Left lobe of liver (tissue), 2 donors: ENCODE measurements around the gene SMTNL2. TPM values are rescaled to one million over a fixed set of nuclear protein-coding genes. Genes with fewer than 3 reads are reported as not detected.
"Not testable (repeated sequence)": the region's sequence is repeated elsewhere in the genome, so short reads cannot be mapped to it uniquely, and the experiment has no call there.

Experiments used
- ATAC-seq: fragments of 200-7000 bp; cut with Tn5 transposase; one replicate; pipeline ENCODE4 v1.9.1; 2020; ENCODE audit warnings: mild to moderate bottlenecking, moderate library complexity
- DNase-seq: peaks from one replicate; pipeline ENCODE4 v3.0.0-alpha.2; 2020; ENCODE audit warnings: low spot score
- total RNA-seq: library from RNA; stranded (reverse); gene quantifications from one replicate; pipeline ENCODE4 v1.2.1, GENCODE V29; 2021
- donor health status: DM: no; HTN: no; CAD: no; lungs with moderate emphysema.
- donor health status: DM: no; HTN: yes; CAD: no.

SMTNL2 gene
- total RNA-seq, 1 donor from 2014 or later: not detected

GRCh38 chr17:4559139-4559791 lies 25.1 kb upstream of the SMTNL2 start:
- DNase-seq (no peak), ATAC-seq (no peak)

GRCh38 chr17:4559966-4560365 lies 24.4 kb upstream of the SMTNL2 start:
- DNase-seq (no peak), ATAC-seq (no peak)

GRCh38 chr17:4560421-4560820 lies 23.9 kb upstream of the SMTNL2 start, which contains the start of gene GGT6:
GGT6 (minus strand) TSS chr17:4560577; CDS start chr17:4560521, 56 bp downstream.
- no peak for DNase-seq
- ATAC-seq: no peak

- DNase-seq (no peak), ATAC-seq (no peak)
These were observed 23.5 kb upstream of the SMTNL2 start for GRCh38 chr17:4560837-4561256.

GRCh38 chr17:4562015-4562969 lies 22.0 kb upstream of the SMTNL2 start:
- ATAC-seq (no peak), DNase-seq (no peak)

GRCh38 chr17:4565209-4566141 lies 18.9 kb upstream of the SMTNL2 start:
- peak; percentile 84 for DNase-seq
- peak; percentile 97 for ATAC-seq

- ATAC-seq (peak; percentile 82), DNase-seq (no peak)
These were observed 17.5 kb upstream of the SMTNL2 start for GRCh38 chr17:4566785-4567184.

GRCh38 chr17:4569591-4569990 lies 14.7 kb upstream of the SMTNL2 start:
- ATAC-seq (no peak), DNase-seq (no peak)

GRCh38 chr17:4572131-4572530 lies 12.2 kb upstream of the SMTNL2 start:
- DNase-seq (no peak), ATAC-seq (no peak)

GRCh38 chr17:4573115-4573514 lies 11.2 kb upstream of the SMTNL2 start:
- ATAC-seq: no peak
- no peak for DNase-seq

GRCh38 chr17:4573669-4574068 lies 10.7 kb upstream of the SMTNL2 start:
- ATAC-seq: no peak
- no peak for DNase-seq

GRCh38 chr17:4574448-4575045 lies 9.8 kb upstream of the SMTNL2 start:
- DNase-seq (no peak), ATAC-seq (no peak)

- ATAC-seq: no peak
- DNase-seq: no peak
These were observed 8.2 kb upstream of the SMTNL2 start for GRCh38 chr17:4576161-4576558.

- no peak for DNase-seq
These were observed 7.5 kb upstream of the SMTNL2 start for GRCh38 chr17:4576729-4577322.

GRCh38 chr17:4577386-4577993 lies 6.8 kb upstream of the SMTNL2 start:
- no peak for DNase-seq
- no peak for ATAC-seq

More at GRCh38 chr17:4576729-4577322, 7.5 kb upstream of the SMTNL2 start:
- ATAC-seq: no peak

GRCh38 chr17:4578349-4578748 lies 6.0 kb upstream of the SMTNL2 start:
- not testable (repeated sequence) for DNase-seq, ATAC-seq

GRCh38 chr17:4579678-4580077 lies 4.7 kb upstream of the SMTNL2 start:
- ATAC-seq (no peak), DNase-seq (no peak)

- DNase-seq (no peak), ATAC-seq (no peak)
These were observed 4.0 kb upstream of the SMTNL2 start for GRCh38 chr17:4580291-4580690.

- no peak for ATAC-seq
These were observed 2.2 kb upstream of the SMTNL2 start for GRCh38 chr17:4582101-4582501.

GRCh38 chr17:4582691-4583090 lies 1.6 kb upstream of the SMTNL2 start:
- ATAC-seq (no peak), DNase-seq (no peak)

More at GRCh38 chr17:4582101-4582501, 2.2 kb upstream of the SMTNL2 start:
- DNase-seq: no peak
